NK-92 treated with Interleukin-12 subunit alpha and Interleukin-12 subunit beta, amount 100 ng/mL, for 24 hours (cell line): ENCODE results near the gene RPS24.
"Not testable (repeated sequence)": the region's sequence is repeated elsewhere in the genome, so short reads cannot be mapped to it uniquely, and the experiment has no call there.

Experiments used
- DNase-seq: peaks from one replicate; lab custom pipeline; 2025; lab: John Stamatoyannopoulos, UW

Gene RPS24

DNA sequence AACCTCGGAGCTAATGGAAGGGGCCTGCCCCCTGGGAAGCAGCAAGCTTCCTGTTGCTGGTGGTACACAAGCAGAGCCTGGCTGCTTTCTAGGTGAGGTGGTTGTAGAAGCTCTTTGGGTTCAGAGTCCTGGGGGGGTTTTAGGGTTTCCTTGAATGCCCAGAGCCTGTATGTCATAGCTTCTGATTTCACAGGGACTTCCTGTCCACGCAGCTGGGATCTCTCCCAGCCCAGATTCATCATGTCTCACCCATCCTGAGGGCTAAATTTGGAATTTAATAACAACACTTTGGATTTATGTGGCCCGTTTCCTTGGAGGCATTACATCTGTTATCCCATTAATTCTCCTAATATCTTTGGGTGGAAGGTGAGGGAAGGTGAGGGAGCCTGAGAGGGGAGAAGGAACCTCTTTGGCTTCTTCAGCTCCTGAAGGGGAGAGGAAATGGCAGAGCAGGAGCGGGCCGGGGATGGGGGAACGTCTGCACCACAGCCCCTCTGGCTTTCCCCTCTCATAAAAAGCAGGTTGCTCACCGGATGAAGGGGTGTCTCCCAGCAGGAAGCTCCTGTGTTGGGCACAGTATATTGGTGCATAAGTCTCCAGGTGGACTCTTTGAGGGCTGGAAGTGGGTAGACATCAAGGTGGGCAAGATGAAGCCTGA lies 19.7 kb downstream of the RPS24 start:
- DNase-seq = no peak

DNA sequence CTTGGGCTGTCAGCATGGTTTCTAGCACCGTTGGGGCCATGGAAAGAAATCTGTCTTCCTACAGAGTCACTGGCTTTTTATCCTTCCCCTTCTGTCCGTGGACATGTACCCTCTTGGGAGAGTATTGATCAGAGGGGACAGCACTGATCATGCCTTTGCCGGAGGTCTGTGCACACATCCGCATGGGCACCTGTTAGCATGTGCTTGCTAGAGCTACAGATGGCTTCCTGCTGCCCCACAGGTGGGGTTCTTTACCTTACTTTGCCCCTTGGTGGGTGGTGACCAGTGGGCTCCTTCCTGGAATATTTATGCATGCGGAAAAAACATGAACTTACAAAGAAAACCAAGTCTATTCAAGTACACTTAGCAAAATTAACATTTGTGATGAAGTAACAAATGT lies 24.9 kb downstream of the RPS24 start:
- DNase-seq = no peak

DNA sequence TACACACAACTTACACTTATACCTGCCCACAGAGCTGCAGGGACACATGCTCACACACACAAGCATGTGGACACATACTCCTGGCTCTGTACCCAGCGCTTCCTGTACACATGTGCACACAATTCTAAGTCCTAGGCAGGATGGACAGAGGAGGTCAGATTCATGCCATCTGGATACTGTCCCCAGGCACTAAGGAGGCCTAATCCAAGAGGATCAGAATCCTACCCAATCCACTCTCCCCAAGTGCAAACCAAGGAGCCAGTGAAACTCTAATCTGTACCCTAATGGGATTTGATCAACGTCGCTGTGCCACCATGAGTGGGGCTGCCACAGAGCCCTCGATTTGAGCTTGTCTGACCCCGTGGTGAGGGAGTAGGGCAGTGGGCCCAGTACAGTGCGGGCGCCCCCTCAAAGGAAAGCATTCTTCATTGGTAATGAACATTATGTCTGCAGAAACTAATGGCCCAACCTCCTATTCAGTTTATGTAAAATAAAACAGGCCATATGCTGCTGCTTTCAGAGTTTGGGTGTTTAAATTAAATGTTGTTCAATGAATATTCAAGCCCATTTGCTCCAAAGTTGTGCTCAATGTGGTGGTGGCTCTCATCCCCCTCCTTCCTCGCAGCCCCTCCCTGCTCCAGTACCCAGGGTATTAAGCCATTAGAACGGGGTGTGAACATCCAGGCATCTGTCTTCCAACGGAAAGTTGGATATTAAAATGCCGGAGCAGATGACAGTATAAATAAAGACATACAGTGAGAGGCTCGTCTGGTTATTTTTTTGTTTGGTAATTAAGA lies 26.4 kb downstream of the RPS24 start:
- no peak for DNase-seq

DNA sequence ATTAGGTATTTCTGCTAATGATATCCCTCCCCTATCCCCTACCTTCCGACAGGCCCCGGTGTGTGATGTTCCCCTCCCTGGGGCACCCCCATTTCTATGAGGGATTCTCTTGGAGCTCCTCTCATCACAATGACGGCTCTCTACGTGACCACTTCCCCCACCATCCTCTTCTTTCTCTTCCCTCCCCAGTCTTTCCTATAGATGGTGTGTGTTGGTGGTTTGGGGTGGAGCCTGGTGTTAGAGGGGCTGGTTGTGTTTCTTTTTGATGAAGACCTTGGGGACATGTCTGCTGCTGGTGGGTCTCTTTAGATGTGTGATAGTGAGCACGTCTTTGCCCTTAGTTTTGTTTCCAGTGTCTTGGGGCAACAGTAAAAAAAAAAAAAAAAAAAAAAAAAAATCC lies 28.6 kb downstream of the RPS24 start:
- no peak for DNase-seq

DNA sequence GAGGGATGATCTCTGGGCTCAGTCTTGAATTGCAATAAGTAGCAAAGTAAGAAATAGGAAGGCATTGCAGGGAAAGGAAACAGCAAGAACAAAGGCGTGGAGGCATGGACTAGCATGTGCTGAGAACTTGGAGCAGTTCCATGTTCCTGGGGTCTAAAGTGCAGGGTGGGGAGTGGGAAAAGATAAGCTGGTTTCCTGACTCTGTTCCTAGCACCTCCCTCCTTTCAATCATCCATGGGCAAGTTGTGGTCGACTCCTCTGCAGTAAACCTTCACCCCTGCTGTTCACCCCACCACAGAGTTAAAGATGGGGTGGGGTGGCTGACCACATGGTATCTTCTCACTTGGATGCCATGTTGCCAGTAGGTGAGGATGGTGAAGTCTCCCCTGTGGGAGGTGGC lies 29.6 kb downstream of the RPS24 start:
- DNase-seq = no peak

DNA sequence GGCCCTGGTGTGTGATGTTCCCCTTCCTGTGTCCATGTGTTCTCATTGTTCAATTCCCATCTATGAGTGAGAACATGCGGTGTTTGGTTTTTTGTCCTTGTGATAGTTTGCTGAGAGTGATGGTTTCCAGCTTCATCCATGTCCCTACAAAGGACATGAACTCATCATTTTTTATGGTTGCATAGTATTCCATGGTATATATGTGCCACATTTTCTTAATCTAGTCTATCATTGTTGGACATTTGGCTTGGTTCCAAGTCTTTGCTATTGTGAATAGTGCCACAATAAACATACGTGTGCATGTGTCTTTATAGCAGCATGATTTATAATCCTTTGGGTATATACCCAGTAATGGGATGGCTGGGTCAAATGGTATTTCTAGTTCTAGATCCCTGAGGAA lies 31.3 kb downstream of the RPS24 start:
- DNase-seq = not testable (repeated sequence)

DNA sequence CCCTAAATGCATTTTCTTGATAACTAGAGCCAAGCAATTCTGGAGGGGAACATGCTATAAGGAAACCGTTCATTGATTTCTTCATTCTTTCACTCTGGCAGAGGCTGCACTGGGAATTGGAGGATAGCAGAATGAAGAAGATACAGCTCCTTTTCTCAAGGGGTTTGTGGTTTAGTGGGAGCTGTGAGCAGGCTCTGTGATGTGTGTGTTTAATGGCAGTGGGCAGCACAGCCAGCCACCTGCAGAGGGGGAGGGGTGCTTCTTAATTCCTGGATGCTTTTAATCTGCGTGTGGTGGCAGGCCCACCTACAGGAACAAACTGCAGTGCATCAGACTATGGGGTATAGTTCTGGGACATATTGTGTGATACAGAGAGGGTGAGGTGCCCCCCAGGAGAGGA lies 31.9 kb downstream of the RPS24 start:
- no peak for DNase-seq

DNA sequence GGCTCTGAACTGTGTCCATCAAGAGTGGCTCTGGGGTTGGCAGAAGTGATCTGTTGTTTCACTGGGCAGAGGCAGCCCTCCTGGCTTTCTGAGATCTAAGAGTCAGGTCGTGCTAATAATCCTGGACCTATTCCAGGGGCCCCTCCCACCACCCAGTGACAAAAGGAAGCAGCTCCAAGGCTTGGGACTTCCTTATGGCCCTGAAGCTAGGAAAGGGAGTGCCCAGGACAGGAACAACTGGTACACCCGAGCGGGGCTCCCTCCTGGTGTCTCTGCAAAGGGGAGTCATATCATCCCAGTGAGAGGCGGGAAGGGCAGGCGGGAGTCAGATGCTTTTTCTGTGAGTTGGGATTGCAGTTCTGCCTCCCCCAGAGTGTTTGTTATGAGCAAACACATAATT lies 32.3 kb downstream of the RPS24 start:
- DNase-seq = no peak

DNA sequence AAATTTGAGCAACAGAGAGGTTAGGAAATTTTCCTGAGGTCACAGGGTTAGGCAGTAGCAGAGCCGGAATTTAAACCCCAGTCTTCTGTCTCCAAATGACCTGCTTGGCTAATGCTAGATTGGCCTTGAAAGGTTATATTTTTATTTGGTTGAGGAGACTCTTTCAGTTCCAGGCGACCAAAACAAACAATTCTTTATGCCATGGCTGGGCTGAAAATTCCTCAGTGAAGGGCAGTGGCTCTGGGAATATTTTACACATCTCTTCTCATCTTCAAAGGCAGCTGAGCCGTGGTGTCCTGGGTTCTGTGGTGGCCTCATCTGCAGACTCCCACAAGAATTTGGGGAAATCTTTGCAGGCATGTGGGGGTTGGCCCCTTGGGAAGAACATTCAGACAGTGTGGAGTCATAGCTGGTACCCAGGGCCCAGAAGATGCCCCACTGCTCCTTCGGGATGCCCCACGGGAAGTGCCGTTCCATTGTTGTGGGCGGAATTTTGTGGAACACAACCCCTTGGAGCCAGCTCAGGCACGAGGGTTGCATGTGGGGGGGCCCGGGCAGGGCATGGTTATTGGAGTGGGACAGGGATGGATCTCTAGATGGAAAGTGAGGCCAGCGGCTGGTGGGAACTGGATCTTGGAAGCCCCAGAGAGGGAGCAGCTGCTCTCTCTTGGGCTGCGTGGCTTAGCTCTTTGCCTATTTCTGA lies 33.2 kb downstream of the RPS24 start:
- no peak for DNase-seq

DNA sequence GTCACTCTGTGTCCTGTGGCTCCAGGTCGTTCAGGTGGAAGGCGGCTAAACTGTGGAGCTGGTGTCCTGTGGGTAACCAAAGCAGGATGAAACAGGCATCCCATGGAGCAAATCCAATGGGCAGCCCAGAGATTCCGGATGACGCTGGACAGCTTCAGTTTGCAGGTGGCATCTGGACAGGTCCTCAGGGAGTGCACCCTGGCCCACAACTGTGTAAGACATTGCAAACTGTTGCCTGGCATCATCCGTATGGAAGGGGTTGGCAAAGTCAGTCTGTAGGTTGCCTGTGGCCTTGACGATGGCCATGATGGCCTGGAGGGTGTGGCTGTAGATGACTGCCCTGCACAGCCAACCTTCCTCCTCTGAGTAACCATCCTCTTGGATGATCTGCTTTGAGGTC lies 35.5 kb downstream of the RPS24 start:
- DNase-seq = no peak

DNA sequence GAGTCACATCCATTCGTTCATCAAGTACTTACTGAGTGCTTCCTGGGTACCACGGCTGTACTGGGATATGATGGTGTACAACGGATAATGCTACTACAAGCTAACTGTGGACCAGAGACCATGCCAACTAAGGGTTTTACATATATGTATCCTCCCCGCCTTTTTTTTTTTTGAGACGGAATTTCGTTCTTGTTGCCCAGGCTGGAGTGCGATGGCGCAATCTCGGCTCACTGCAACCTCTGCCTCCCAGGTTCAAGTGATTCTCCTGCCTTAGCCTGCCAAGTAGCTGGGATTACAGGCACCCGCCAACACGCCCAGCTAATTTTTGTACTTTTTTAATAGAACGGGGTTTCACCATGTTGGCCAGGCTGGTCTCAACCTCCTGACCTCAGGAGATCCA lies 36.4 kb downstream of the RPS24 start:
- not testable (repeated sequence) for DNase-seq

DNA sequence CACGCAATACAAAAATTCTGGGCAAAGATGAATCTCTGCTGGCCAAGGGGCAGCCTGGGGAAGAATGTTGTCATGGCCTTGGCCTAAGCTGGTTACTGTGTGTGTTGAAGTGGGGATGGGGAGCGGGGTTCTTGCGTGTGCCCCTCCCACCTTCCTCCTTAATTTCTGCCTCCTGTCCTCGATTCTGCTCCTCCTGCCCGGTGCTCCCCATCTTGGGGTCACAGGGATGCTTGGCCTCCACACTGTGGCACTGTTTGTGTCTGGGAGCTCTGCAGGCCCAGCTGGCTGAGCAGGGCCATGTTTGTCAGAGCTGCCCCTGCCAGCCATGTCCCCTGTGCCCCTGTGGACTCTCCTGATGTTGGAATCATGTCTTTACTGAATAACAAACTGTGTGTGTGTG lies 37.1 kb downstream of the RPS24 start:
- no peak for DNase-seq

DNA sequence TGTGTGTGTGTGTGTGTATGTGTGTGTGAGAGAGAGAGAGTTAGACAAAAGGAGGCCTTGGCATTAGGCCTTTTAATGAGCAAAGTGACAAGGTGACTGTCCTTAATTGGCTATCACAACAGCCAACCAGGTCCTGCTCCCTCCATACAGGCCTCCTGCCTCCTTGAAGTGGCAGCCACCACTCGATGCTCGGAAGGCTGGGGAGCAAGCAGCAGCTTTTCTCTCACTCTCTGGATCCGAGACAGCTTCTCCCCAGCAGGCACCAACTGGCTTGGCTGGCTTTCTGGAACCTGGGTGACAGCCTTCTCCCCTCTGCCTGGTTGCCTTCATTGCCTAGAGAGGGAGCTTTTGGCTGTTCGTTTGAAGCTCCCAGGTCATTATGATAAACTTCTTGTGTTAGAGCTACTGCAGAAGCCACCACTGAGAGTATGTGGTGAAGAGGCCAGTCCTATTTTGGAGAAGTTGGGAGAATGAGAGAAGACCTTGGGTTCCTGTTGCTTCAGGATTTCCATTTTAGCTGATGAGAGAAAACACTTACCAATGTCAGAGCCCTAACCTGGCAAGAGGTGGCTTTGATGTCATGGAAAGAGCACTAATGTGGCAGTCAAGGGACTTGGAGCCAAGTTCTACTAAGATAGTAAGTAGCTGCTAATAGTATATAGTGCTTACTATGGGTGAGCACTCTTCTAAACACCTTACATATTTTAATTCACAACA lies 37.6 kb downstream of the RPS24 start:
- DNase-seq = no peak

DNA sequence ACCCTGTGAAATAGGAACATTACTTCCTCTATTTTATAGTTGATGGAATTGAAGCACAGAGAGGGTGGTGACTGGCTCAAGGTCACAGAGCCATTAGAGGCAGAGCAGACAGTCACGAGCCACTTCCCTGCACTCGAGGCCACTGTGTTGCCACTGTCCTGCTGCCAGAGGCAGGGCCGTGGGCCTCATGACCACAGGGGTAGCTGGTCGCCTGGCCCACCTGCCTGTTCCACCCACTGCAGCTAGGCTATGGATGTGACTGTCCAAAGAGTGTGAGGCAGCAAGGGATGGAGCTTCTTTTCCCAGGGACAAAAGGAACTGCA lies 38.2 kb downstream of the RPS24 start:
- DNase-seq = no peak

DNA sequence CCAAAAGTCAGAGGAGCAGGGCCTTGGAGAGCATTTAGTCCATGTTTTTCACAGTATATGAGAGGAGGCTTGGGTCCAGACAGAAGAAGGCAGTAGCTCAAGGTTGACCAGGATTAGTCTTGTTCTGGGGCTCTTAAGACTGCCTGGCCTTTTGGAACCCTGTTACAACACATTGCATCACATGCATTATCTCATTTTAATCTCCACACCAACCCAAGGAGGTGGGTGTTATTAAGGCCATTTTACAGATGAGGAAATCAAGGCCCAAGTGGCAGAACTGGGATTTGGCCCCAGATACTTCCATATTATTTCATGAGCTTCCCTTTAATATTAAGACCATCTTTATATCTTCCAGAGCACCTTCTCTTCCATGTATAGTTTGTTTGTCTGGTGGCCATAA lies 38.8 kb downstream of the RPS24 start:
- DNase-seq = no peak

DNA sequence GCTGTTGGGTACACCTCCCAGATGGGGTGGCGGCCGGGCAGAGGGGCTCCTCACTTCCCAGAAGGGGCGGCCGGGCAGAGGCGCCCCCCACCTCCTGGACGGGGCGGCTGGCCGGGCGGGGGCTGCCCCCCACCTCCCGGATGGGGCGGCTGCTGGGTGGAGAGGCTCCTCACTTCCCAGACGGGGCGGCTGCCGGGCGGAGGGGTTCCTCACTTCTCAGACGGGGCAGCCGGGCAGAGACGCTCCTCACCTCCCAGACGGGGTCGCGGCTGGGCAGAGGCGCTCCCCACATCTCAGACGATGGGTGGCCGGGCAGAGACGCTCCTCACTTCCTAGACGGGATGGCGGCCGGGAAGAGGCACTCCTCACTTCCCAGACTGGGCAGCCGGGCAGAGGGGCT lies 42.1 kb downstream of the RPS24 start:
- not testable (repeated sequence) for DNase-seq

DNA sequence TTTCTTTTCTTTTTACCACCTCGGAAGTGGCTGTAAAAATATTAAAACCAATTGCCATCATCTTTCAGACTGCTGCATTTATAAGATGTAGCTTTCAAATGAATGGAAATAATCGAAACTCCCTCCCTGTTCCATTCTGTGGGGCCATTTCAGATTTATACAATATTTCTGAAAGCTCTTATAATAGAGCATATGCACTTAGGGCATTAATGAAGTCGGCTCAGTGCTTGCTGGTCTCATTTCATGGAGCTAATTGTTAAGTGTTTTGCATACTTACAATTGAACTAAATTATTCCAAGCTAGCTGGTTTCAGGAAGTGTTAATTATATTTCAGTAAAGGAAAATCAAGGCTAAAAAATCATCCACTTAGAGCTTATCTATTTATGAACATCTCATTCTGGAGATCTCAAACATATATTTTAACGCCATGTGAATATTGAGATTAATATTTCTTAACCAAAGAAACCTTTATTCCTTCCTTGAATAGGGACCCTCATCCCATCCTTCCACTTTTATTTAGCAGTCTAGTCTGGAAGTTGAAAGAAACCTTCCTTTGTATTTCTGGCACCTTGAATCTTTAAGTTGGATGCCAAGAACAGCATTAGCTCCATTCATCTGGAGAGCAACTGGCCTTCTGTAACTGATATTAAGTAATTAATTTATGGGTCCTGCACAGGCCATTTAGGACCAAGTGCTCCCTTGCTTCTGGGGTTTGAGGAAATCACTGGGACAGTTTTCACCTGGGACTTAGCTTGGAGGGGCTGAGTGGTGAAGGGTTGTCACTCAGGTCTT lies 45.1 kb downstream of the RPS24 start:
- DNase-seq = no peak

DNA sequence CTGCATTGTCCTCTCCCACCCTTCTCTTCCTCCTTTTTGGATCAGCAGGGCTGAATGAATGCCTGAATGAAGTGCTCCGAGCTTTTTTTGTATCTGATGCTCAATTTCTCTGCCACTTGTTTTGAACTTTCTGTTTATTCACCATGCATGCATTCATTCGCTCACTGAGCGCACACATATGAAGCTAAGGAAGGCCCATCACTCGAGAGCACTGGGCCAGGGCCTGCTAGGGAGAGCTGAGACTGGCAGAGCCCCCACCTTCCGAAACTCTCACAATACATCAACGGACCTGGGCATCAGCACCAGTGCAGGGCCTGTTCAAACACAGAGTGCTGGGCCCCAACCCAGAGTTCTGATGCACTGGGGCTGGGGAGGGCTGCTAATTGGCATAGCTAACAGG lies 45.7 kb downstream of the RPS24 start:
- no peak for DNase-seq

DNA sequence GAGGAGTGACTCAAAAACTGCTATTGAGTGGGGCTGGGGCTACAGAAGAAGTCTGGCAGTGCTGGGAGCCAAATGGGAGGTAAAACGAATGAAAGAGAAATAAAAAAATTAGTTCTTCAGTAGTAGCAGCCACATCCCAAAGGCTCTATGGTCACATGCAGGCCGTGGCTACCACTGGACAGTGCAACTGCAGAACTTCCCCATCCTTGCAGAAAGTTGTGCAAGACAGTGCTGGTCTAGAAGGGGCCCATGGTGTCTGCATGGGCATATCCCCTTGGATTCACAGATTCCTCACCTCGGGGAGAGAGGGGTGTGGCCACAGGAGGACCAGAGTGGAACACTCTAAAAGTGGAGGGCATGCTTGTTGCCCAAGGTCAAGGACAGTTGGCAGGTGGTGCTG lies 47.6 kb downstream of the RPS24 start:
- no peak for DNase-seq

DNA sequence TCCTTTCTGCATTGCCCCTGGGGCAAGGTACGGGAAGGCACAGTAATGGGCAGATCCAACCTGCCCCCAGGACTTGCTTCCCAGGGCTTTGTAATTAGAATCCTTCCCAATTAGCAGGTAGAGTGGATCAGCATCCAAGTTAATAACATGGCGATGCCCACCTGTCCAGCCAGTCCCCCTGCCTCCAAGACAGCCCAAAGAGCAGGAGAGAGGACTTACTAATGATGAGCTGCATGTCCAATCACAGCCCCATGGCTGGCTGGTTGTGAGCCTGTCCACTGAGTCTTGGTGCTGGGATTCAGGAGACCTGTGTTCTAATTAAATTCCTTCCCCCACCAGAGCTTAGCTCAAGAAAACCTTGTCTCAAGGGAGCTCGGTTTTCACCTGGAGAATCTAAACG lies 49.0 kb downstream of the RPS24 start:
- DNase-seq = no peak
